K562 (cell line): Measurements from ENCODE around the gene GPR37L1. TPM values are rescaled to one million over a fixed set of nuclear protein-coding genes. Genes with fewer than 3 reads are reported as not detected.
"Not testable (repeated sequence)": the region's sequence is repeated elsewhere in the genome, so short reads cannot be mapped to it uniquely, and the experiment has no call there.

Experiments used
- ATAC-seq: fragments of 200-7000 bp; cut with Tn5 transposase; 3 replicates; pipeline ENCODE4 v1.9.1; 2020; ENCODE audit warnings: moderate library complexity
- BruUV-seq: library from RNA; stranded (reverse); fragments of 400-500 nt; replicated peaks from 2 replicates; lab custom pipeline; 2021; lab: Mats Ljungman, UMichigan
- CTCF ChIA-PET: fragments of 300-600 bp; formaldehyde crosslinking; extraction: SDS; loops from one replicate; lab custom pipeline; 2021; ENCODE audit warnings: low intra/inter-chr PET ratio; lab: Yijun Ruan, JAX
- POLR2A ChIA-PET: fragments of 300-600, 350-650 bp; sonication (Branson Sonifier 250); formaldehyde crosslinking; extraction: SDS; loops from one replicate; lab custom pipeline; 2021; ENCODE audit warnings: antibody characterized with exemption, inconsistent platforms; lab: Yijun Ruan, JAX
- DNase-seq, 4 experiments: peaks; one replicate each; pipeline versions ENCODE4 v3.0.0 to v3.0.0-alpha.2; 2011 to 2018; ENCODE audit warnings: low spot score in 3 of 4, mixed read lengths in 3 of 4; ENCODE audit errors: extremely low read depth in 1 of 4
- FAIRE-seq: peaks from 2 replicates; lab custom pipeline; 2011; peaks lifted over from hg19 to GRCh38; lab: Jason Lieb, UNC
- H2AFZ ChIP-seq: 2 replicates; pipeline ENCODE4 v1.6.0; 2011; ENCODE audit warnings: low read depth, low read length, control low read depth, inconsistent platforms
- H3K27ac ChIP-seq: fragments of 200-600 bp; 3 replicates; pipeline ENCODE4 v1.8.0; 2011; ENCODE audit warnings: low read depth, mild to moderate bottlenecking, control low read depth, inconsistent platforms, low read length, moderate library complexity, mixed read lengths; ENCODE audit errors: extremely low read depth
- H3K27me3 ChIP-seq, 2 experiments: fragments of 300-600 bp in 1 of 2; 2 replicates in 1 of 2; 3 replicates in 1 of 2; pipeline versions ENCODE4 v1.6.0 to v1.8.0; 2011; ENCODE audit warnings: inconsistent platforms in 2 of 2, low read length in 2 of 2, mild to moderate bottlenecking in 1 of 2, mixed read lengths in 1 of 2, moderate library complexity in 1 of 2; ENCODE audit not compliant: control insufficient read depth in 2 of 2, insufficient read depth in 2 of 2
- H3K36me3 ChIP-seq: fragments of 300-600 bp; 3 replicates; pipeline ENCODE4 v1.8.0; 2011; ENCODE audit warnings: mild to moderate bottlenecking, low read length, inconsistent platforms; ENCODE audit not compliant: control insufficient read depth, insufficient read depth
- H3K4me1 ChIP-seq, 2 experiments: fragments of 200-600 bp in 1 of 2; replicated peaks in 1 of 2; 2 replicates in 1 of 2; 3 replicates in 1 of 2; pipeline versions ENCODE4 v1.5.1 to v1.8.0; 2011; ENCODE audit warnings: inconsistent platforms in 2 of 2, low read length in 2 of 2, mild to moderate bottlenecking in 1 of 2, mixed read lengths in 1 of 2, moderate library complexity in 1 of 2; ENCODE audit not compliant: control insufficient read depth in 2 of 2, insufficient read depth in 2 of 2
- H3K4me2 ChIP-seq: 2 replicates; pipeline ENCODE4 v1.6.1; 2011; ENCODE audit warnings: low read length, control low read depth, inconsistent platforms, mixed read lengths; ENCODE audit not compliant: insufficient read depth
- H3K4me3 ChIP-seq: fragments of 200-600 bp; sonication (generic), shearing (Covaris generic); 2 replicates; pipeline ENCODE4 v1.5.1; 2016; ENCODE audit warnings: control low read depth, inconsistent platforms
- H3K79me2 ChIP-seq: fragments of 200-600 bp; 3 replicates; pipeline ENCODE4 v1.8.0; 2011; ENCODE audit warnings: low read length, inconsistent platforms; ENCODE audit not compliant: control insufficient read depth, insufficient read depth
- H3K9ac ChIP-seq, 2 experiments: 2 replicates each; pipeline versions ENCODE4 v1.6.0 to v1.6.1; 2011; ENCODE audit warnings: low read depth in 2 of 2, low read length in 2 of 2, control low read depth in 1 of 2, inconsistent platforms in 1 of 2, mild to moderate bottlenecking in 1 of 2, mixed read lengths in 1 of 2; ENCODE audit not compliant: insufficient read depth in 1 of 2
- H3K9me1 ChIP-seq: one replicate; pipeline ENCODE4 v1.6.0; 2011; ENCODE audit warnings: inconsistent platforms, mild to moderate bottlenecking, low read length, moderate library complexity; ENCODE audit not compliant: control insufficient read depth, insufficient read depth
- H3K9me3 ChIP-seq: replicated peaks from 2 replicates; pipeline ENCODE4 v1.5.1; 2011; ENCODE audit warnings: low read depth, low read length, inconsistent platforms; ENCODE audit not compliant: control insufficient read depth, insufficient read depth
- H4K20me1 ChIP-seq: replicated peaks from 2 replicates; pipeline ENCODE4 v1.6.1; 2011; ENCODE audit warnings: low read length, inconsistent platforms, mixed read lengths; ENCODE audit not compliant: control insufficient read depth, insufficient read depth
- BHLHE40 ChIP-seq: IDR thresholded peaks from 2 replicates; pipeline ENCODE4 v1.6.1; 2011; ENCODE audit warnings: low read length, improper control_type of control experiment
- CBFA2T2 ChIP-seq: fragments of 450-650 bp; conservative IDR thresholded peaks from 2 replicates; pipeline ENCODE4 v1.6.1; 2017; ENCODE audit warnings: mild to moderate bottlenecking
- MECOM ChIP-seq: fragments of 250-450 bp; sonication (Bioruptor Pico); IDR thresholded peaks from 2 replicates; pipeline ENCODE4 v1.8.0; 2022; ENCODE audit warnings: inconsistent platforms
- TAL1 ChIP-seq: fragments of 450-650 bp; IDR thresholded peaks from 2 replicates; pipeline ENCODE4 v1.6.1; 2016; ENCODE audit warnings: mild to moderate bottlenecking
- TCF3 ChIP-seq: sonication (generic); formaldehyde crosslinking; IDR thresholded peaks from 2 replicates; pipeline ENCODE4 v1.4.0; 2020; ENCODE audit warnings: mild to moderate bottlenecking, missing genetic modification reagents
- TGIF2 ChIP-seq: sonication (generic); formaldehyde crosslinking; IDR thresholded peaks from 2 replicates; pipeline ENCODE4 v1.8.1; 2022; ENCODE audit warnings: mild to moderate bottlenecking, missing genetic modification reagents, moderate library complexity
- YY1 ChIP-seq, 3 experiments: IDR thresholded peaks; 2 replicates each; pipeline ENCODE4 v1.6.1; 2011; ENCODE audit warnings: low read length in 2 of 3, mild to moderate bottlenecking in 2 of 3, moderate library complexity in 2 of 3, borderline replicate concordance in 1 of 3, control low read depth in 1 of 3, low read depth in 1 of 3; ENCODE audit not compliant: insufficient read depth in 3 of 3, insufficient replicate concordance in 2 of 3, control insufficient read depth in 1 of 3, insufficient read length in 1 of 3; ENCODE audit errors: extremely low read depth in 1 of 3
- ZNF766 ChIP-seq: fragments of 200-800 bp; sonication (Bioruptor generic); conservative IDR thresholded peaks from 2 replicates; pipeline ENCODE4 v1.6.1; 2016; ENCODE audit warnings: missing genetic modification characterization, missing compliant biosample characterization
- WGBS: fragments of 100-300 bp; shearing (Covaris generic); methylation state at CpG from one replicate; pipeline ENCODE4 v1.1.6; 2016; ENCODE audit warnings: low coverage, mixed read lengths; ENCODE audit not compliant: insufficient coverage; ENCODE audit errors: missing lambda C conversion rate; 5-methylcytosine and 5-hydroxymethylcytosine counted together
- in situ Hi-C: fragments of 300-500 bp; cut with MboI; formaldehyde crosslinking; loops from 4 replicates; pipeline ENCODE4 v1.15.0; 2018; ENCODE audit warnings: inconsistent platforms, mixed read lengths
- intact Hi-C: fragments of 100-400 bp; cut with micrococcal nuclease; formaldehyde crosslinking; loops from 2 replicates; pipeline ENCODE4 v1.14.2; 2022
- polyA plus RNA-seq, 8 experiments: library from polyadenylated mRNA; depleted of rRNA in 4 of 8; stranded (reverse) in 5 of 8; unstranded in 3 of 8; fragments of >200 nt; fragmentation: Nextera tagmentation in 2 of 8; fragmentation: Illumina TruSeq in 1 of 8; extraction: Ambion mirVana in 2 of 8; extraction: Trizol in 1 of 8; gene quantifications; 2 replicates each; pipeline versions ENCODE4 v1.2.1 to v1.2.3, GENCODE V29; 2011 to 2014; ENCODE audit warnings: inconsistent platforms in 1 of 8, missing spikeins in 1 of 8
- total RNA-seq, 7 experiments: library from RNA; depleted of rRNA in 6 of 7; stranded (reverse); fragments of >200 nt in 6 of 7; fragmentation: Illumina TruSeq in 2 of 7; extraction: Trizol in 2 of 7; gene quantifications; 2 replicates each; pipeline versions ENCODE4 v1.2.1 to v1.2.3, GENCODE V29; 2011 to 2021; ENCODE audit warnings: low replicate concordance in 1 of 7
- TF ChIP-seq, protein P1 (sequence below): fragments of 450-650 bp; formaldehyde crosslinking; IDR thresholded peaks from 2 replicates; pipeline ENCODE4 v1.4.0; 2020; ENCODE audit warnings: mild to moderate bottlenecking, moderate library complexity
- TF ChIP-seq, protein P2 (sequence below): sonication (generic); formaldehyde crosslinking; IDR thresholded peaks from 2 replicates; pipeline ENCODE4 v1.8.0; 2023; ENCODE audit warnings: mild to moderate bottlenecking, missing genetic modification reagents

GPR37L1 gene
- total and polyA plus RNA-seq, 9 of the 15 experiments (the other 6 are each of a cell fraction or from before 2014, with no cell fraction given) = not detected

DNA sequence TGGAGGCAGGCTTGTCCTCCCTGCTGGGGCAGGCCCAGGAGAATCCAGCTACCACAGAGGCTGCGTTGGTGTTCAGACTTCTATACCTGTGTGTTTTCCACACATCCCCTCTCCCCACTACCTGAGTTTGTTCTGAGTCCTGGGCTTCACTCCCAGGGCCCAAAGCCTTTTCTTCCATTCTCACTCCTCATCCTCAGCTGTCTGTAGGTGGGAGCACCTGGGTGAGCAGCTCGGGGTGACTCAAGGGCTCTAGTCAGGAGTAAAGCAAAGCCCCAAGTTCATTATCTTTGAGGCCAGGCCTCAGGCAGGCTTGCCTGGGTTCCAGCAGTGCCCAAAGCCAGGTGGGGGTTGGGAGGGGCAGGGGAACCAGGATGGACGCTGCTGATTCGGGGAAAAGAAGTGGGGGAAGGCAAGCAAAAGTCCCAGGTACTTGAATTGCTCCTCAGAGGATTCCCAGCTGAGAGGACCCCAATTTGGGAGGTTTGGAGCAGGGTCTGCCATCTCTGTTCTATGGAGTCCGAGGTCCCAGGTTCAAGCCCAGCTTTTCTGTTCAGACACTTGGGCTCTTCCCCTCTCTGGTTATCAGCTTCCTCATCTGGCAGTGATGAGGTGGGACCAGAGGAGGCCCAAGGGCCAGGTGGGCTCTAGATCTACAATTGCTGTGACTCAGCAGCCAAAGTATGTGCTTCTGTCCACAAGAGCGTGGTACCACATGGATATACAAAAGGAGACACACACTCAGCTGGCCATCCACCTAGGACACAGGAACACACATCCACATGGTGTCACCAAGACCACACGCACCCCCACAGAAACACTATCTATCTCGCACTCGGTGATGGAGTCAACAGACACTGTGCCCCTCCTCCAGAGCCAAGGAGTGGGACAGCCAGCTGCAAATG is 43.5 kb downstream of the GPR37L1 start (continued):
- TF ChIP-seq YY1 (IDR thresholded peaks at IDR 0.05; ENCODE audit: borderline replicate concordance in 1 of 3, control insufficient read depth in 1 of 3, extremely low read depth in 1 of 3, insufficient read depth in 3 of 3, insufficient read length in 1 of 3, insufficient replicate concordance in 2 of 3, low read depth in 1 of 3, low read length in 2 of 3) = no peak
- TF ChIP-seq, protein P1, sequence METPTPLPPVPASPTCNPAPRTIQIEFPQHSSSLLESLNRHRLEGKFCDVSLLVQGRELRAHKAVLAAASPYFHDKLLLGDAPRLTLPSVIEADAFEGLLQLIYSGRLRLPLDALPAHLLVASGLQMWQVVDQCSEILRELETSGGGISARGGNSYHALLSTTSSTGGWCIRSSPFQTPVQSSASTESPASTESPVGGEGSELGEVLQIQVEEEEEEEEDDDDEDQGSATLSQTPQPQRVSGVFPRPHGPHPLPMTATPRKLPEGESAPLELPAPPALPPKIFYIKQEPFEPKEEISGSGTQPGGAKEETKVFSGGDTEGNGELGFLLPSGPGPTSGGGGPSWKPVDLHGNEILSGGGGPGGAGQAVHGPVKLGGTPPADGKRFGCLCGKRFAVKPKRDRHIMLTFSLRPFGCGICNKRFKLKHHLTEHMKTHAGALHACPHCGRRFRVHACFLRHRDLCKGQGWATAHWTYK (CRISPR knock-in tag) = no peak

DNA sequence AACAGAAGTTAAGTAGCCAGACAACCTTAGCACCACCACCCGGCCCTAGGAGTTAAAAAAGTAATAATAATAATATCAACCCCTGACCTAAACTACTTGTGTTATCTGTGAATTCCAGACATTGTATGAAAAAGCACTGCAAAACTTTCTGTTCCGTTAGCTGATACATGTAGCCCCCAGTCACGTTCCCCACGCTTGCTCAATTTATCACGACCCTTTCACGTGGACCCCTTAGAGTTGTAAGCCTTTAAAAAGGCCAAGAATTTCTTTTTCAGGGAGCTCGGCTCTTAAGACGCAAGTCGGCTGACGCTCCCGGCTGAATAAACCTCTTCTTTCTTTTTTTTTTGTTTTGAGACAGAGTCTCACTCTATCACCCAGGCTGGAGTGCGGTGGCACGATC is 44.3 kb downstream of the GPR37L1 start:
- Histone ChIP-seq H3K36me3 (peaks cover 39% of the 10 kb centered on the region; the same call in 2 of the 3 replicates), H3K27ac (peak overlapping the region; percentile 99), H3K4me2 (peak overlapping the region; percentile 90), H3K4me1 (peaks cover 48 to 71% of the 10 kb centered on the region in 2 experiments), H3K9ac (peak overlapping the region; percentile 89 to 92; a peak in 3 of 4 replicates), H3K4me3 (peak overlapping the region; percentile 45; the same call in 1 of the 2 replicates), H2AFZ (peak overlapping the region; percentile 58), H3K79me2 (peaks cover 54% of the 10 kb centered on the region)
- H3K9me1 ChIP-seq, H4K20me1 ChIP-seq, DNase-seq, CTCF ChIA-PET, H3K9me3 ChIP-seq, H3K27me3 ChIP-seq, intact Hi-C loops, BruUV-seq, FAIRE-seq, ATAC-seq, in situ Hi-C loops: not testable (repeated sequence)
- WGBS = 20% methylated on average over 11 of the region's 13 CpGs
- TF ChIP-seq BHLHE40 = peak; percentile 70
- peak; percentile 78 for TF ChIP-seq ZNF766 (CRISPR knock-in tag)
- peak; percentile 53 for TF ChIP-seq TCF3 (CRISPR knock-in tag)
- TF ChIP-seq CBFA2T2 = peak; percentile 15; the same call in 1 of the 2 replicates
- 0 out of 2 replicates have a peak, but pooled peaks have one; percentile 17 for TF ChIP-seq TAL1
- TF ChIP-seq MECOM (CRISPR knock-in tag) = 0 out of 2 replicates have a peak, but pooled peaks have one; percentile 24
- TF ChIP-seq, protein P2, sequence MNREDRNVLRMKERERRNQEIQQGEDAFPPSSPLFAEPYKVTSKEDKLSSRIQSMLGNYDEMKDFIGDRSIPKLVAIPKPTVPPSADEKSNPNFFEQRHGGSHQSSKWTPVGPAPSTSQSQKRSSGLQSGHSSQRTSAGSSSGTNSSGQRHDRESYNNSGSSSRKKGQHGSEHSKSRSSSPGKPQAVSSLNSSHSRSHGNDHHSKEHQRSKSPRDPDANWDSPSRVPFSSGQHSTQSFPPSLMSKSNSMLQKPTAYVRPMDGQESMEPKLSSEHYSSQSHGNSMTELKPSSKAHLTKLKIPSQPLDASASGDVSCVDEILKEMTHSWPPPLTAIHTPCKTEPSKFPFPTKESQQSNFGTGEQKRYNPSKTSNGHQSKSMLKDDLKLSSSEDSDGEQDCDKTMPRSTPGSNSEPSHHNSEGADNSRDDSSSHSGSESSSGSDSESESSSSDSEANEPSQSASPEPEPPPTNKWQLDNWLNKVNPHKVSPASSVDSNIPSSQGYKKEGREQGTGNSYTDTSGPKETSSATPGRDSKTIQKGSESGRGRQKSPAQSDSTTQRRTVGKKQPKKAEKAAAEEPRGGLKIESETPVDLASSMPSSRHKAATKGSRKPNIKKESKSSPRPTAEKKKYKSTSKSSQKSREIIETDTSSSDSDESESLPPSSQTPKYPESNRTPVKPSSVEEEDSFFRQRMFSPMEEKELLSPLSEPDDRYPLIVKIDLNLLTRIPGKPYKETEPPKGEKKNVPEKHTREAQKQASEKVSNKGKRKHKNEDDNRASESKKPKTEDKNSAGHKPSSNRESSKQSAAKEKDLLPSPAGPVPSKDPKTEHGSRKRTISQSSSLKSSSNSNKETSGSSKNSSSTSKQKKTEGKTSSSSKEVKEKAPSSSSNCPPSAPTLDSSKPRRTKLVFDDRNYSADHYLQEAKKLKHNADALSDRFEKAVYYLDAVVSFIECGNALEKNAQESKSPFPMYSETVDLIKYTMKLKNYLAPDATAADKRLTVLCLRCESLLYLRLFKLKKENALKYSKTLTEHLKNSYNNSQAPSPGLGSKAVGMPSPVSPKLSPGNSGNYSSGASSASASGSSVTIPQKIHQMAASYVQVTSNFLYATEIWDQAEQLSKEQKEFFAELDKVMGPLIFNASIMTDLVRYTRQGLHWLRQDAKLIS (CRISPR knock-in tag) = 0 out of 2 replicates have a peak, but pooled peaks have one; percentile 51
- 0 out of 2 replicates have a peak, but pooled peaks have one; percentile 20 for TF ChIP-seq TGIF2
- POLR2A ChIA-PET = interaction anchor here (1.0 to 1.2 kb wide), 2 partner anchors 12 to 160 kb away, joined by 3 read pairs; no protein-coding TSS in a partner anchor
